Hepatocyte (in vitro differentiated cells): ENCODE measurements around the gene TAS2R39.

ENCODE experiments used
- EZH2 ChIP-seq: fragments of 200-600 bp; sonication (generic); IDR thresholded peaks from 2 replicates; pipeline ENCODE4 v1.6.1; 2016; ENCODE audit warnings: antibody characterized with exemption, mild to moderate bottlenecking, borderline replicate concordance
- EZH2phosphoT487 ChIP-seq: fragments of 200-600 bp; sonication (generic); IDR thresholded peaks from one replicate; pipeline ENCODE4 v1.6.1; 2018; ENCODE audit warnings: antibody characterized with exemption, mild to moderate bottlenecking, low read depth, moderate library complexity; ENCODE audit not compliant: unreplicated experiment, severe bottlenecking
- TF ChIP-seq, protein P1 (sequence below): fragments of 200-600 bp; sonication (generic); IDR thresholded peaks from 2 replicates; pipeline ENCODE4 v1.5.1; 2016; ENCODE audit warnings: antibody characterized with exemption, mild to moderate bottlenecking; ENCODE audit not compliant: poor library complexity

DNA sequence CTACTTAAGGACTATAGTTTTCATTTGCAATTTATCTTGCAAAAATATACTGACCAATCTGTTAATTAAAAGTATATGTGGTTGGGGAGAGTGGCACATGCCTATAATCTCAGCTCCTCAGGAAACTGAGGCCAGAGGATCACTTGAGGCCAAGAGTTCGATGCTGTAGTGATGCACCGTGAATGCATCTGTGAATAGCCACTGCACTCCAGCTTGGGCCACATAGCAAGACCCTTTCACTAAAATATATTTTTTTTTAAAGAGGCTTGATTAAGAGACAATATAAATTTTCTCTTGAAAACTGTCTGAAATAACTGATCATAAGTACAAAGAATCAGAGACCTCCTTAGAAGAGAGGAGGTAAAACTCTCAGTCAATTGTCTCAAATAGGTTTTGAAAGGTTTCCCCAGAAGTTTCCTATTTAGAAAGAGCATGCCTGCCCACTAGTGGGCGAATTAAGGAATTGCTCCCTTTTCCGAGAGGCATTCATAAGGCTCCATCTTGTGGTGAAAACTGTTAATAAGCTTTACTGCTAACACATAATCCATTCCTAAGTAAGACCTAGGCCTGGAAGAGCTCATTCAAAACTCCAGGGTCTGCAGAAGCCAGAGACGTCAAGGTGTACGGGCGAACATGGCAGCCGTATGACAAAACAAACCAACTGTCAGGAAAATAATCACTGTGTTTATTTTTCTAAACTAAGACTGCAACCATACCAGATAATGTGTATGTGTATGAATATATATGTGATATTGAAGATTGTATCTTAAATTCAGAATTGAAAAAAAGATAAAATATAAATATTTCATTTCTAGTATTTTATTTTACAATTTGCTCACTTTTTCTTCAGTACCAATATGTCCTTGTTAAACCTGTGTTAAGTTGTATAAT, 31.8 kb downstream of the TAS2R39 start:
- TF ChIP-seq, protein P1, sequence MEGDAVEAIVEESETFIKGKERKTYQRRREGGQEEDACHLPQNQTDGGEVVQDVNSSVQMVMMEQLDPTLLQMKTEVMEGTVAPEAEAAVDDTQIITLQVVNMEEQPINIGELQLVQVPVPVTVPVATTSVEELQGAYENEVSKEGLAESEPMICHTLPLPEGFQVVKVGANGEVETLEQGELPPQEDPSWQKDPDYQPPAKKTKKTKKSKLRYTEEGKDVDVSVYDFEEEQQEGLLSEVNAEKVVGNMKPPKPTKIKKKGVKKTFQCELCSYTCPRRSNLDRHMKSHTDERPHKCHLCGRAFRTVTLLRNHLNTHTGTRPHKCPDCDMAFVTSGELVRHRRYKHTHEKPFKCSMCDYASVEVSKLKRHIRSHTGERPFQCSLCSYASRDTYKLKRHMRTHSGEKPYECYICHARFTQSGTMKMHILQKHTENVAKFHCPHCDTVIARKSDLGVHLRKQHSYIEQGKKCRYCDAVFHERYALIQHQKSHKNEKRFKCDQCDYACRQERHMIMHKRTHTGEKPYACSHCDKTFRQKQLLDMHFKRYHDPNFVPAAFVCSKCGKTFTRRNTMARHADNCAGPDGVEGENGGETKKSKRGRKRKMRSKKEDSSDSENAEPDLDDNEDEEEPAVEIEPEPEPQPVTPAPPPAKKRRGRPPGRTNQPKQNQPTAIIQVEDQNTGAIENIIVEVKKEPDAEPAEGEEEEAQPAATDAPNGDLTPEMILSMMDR: peak; percentile 99
- TF ChIP-seq EZH2 (no peak), EZH2phosphoT487 (no peak)
